Activated T-cell treated with anti-CD3 and anti-CD28 coated beads for 24 hours (primary cell): ENCODE results near the gene YTHDF1.
"Not testable (repeated sequence)": the region's sequence is repeated elsewhere in the genome, so short reads cannot be mapped to it uniquely, and the experiment has no call there.

Experiments
- DNase-seq: peaks from one replicate; pipeline ENCODE4 v3.0.0-alpha.2; 2020; ENCODE audit warnings: low read depth

Gene YTHDF1

DNA sequence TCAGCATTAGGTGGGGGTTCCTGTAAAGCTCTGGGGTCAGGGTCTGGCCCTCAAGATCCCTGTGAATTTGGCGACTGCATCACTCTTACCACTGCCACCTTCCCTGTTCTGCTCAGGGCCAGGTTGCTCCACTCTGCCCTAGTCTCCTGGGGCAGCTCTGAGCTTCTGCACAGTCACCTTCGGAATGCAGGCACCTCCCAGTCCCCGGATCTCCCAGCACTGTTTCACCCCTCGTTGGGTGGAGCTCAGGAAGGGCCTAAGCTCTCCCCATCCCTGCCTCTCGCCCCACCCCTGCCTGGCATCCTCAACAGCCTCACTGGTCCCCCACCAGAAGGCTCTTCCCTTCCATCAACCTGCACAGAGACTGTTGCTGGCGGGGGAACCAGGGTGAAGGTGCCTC lies 46.2 kb downstream of the YTHDF1 start:
- no peak for DNase-seq

DNA sequence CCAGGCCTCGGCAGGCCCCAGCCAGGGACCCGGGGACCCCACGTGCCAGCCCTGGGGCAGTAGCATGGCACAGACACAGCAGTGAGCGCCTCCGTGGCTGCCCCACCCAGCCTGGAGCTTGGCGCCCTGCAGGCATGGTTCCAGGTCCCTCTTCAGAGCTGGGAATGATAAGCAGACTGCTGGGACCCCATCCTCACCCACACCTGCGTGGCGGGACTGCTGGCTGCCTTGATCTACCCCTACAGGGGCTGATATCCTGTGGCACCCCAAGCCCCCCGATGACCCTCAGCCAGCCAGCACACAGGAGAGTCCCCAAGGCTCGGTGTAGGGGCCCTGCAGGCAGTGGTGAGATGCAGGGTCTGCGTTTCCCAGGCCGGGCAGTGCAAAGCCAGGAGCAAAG lies 47.1 kb downstream of the YTHDF1 start:
- DNase-seq, result no peak

DNA sequence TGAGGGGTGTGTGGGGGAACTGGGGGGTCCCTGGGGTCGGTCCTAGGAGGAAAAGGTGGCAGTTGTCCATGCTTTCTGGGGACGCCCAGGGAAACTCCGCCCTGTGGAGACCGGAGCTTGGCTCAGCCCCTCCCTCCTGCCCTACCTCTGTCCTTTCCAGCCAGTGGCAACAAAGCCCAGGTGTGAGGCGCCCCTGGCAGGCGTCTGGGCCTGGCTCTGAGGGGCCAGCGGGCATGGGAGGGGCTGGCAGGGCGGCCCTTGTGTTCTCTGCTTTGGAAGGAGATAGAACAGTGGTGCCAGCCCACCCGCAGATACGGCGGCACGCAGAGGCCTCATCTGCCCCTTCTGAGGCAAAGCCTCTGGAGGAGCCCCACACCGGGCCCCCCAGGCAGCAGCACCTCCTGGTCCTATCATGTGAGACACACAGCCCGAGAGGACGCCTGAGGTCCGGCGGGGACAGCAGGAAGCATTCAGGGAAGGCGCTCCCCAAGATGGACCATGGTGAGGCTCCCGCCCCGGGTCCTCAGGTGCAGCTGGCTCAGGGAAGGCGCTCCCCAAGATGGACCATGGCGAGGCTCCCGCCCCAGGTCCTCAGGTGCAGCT lies 47.9 kb downstream of the YTHDF1 start:
- DNase-seq, result no peak

DNA sequence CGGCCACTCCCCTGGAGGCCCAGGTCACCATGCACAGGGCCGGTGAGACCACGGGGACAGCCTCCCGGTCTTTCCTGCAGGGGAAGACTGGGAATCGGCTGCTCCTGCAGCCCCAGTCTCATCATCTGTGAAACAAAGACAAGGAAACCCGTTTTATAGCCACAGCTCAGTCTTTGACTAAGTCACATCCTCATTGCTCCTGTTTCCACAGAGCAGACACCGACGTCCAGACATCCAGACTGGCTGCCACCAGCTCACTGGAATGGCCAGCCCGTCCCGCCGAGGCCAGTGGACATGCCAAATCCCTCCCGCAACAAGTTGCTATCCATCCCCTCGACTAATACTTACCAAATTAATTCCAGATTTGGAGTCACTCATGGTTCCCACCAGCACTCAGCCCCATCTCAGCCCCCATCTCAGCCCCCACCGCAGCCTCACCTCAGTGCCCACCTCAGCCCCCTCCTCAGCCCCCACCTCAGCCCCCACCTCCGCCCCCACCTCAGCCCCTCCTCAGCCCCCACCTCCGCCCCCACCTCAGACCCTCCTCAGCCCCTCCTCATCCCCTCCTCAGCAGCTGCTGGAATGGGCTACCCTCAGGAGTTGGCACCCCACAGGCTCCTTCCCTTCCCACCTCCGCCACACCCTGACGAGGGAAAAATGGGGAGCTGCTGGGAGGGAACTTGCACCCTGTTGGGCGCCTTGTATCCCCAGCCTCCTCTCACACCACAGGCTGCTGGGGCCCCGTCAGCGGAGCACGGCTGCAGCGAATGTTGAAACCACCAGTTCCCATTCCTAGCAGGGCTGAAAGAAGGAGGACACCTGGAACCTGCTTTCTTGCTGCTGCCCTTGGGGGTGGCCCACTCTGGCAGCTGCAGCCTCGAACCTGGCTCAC lies 48.7 kb downstream of the YTHDF1 start:
- DNase-seq, result no peak

DNA sequence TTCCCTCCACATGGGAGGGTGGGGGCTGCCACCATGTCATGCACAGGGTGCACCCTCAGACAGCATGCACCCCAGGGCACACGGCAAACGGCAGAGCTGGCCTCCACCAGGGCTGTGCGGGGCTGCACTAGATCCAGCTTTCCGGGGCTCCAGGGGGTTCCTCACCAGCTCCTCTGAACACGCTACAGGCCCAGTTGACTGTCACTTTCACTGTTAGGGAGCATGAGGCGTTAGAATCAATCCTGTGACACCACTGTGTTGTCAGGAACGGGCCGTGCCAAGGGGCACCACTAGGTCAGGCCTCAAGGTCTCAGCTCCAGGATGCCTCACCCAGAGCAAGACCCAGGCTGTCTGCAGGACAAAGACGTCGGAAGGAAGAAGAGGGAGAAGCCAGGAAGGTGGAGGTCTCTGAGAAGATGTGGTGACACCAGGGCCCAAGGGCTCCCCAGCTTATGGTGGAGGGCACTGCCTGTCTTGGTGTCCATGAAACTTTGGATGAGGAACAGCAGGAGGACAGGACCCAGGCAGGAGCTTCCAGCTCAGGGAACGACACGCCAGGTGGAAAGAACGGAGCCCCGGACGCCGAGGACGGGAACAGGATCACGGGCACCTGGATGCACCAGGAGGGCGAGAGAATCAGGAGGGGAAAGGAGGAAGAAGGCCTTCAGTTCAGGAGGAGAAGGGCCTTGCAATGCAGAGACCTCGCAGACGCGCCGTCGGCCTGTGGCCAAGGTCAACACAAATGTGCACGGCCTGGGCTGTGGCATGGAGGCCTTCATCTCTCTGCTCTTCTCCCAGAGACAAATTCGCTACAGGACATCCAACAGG lies 49.5 kb downstream of the YTHDF1 start:
- no peak for DNase-seq

DNA sequence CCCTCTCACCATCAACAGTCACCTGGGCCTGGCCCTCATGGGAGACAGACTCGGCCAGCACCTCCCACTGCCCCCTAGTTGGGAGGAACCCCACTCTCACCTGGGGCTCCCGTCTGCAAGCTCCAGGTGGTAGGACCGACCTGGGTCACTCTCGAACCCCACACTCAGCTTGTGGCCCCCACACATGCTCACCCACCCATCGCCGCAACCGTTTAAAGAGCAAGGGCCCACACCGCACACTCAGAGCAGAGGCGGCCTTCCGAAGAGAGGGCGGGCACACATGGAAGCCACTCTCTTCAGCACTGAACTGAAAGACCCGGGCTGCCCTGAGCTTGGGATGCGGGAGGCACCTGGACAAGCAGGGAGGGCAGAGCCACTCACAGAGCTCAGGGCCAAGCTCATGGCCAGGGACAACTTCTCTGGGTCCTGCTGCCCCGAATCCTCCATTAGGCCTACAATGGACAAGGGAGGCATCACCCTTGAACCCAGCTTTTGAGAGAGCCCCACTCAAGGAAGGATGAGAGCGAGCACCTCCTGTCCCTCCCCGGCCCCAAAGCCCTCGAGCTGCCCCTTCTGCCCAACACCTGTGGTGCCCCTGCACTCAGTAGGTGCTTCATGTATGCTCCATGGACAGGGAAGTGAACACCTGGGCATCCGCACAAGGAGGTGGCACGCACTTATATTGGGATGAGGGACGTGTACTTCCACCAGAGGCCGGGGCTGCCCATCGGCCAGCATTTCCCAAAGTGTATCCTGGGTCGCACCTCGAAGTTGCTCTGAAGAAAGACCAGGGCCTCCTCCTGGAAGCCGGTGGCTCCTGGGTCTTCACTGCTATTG lies 50.4 kb downstream of the YTHDF1 start:
- no peak for DNase-seq

DNA sequence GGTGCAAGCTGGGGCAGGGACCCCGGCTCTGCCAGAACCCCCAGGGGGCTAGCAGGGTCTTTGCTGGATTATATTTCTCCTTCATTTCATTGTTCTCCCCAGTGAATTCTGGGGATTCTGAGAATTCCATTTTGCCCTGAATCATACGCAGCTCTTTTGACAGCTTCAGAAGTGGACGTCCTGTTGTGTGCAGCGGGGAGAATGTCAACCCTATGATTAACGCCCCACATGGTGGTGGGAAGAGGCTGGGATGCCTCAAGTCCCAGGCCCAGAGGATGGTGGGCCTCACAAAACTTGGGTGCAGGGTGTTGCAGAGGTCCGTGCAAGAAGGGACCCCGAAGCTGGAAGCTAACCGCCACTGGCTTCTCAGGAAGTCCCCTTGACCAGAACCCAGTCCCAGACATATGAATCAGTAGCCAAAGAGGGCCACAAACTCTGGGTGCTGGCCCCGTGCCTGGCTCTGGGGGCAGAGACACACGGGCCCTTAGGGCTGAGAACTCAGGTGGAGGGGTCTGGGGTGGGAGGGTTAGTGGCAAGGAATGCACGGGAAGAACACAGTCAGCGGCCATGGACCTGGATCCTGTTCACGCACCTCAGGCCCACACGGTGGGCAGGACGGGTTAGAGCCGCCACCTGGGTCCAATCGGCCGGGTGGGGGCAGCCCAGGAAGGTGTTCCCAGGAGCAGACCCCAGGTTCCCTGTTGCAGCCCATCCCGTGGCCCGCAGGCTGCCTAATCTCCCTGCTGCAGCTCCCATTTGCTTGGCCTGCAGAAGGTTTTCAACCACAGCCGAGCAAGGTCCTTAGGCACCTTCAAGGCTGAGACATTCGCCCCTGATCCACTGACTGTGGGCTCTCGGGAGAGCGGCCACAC lies 51.2 kb downstream of the YTHDF1 start:
- DNase-seq, result no peak

DNA sequence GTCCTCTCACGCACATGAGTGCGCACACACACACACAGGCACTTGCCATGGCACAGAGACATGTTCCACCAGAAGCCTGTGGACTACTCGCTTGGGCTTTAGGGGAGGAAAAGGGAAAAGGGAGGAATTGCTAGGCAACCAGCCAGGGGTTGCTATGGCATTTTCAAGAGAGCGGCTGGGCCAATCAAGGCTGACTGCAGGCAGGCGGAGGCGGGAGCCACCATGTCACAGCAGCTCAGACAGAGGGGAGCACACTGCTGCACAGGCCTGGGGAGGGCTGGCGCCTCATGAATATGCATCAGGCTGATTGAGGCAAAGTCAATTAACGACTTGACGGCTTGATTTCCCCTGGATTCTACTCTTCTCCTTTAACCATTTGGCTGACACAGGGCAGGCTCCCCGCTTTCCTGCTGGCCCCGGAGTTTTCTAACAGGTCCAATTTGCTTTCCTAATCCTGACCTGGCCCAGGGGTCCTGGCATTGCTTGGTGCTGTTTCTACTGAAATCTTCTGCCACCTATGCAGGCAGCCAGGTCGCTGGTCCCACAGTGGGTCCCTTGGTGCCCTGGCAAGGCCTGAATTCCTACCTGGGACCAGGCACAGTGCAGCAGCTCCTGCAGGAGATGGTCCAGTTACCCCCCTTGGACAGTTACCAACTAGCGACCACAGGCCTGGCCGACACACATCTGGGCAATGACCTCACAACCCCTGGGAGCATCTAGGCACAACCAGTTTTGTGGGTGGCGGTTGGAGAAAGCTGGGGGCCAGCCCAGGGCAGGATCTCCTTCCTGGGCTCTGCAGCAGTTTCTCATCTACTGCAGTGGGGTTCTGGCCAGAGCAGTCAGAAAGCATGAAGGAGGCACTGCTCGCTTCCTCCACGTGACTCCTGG lies 52.1 kb downstream of the YTHDF1 start:
- no peak for DNase-seq

DNA sequence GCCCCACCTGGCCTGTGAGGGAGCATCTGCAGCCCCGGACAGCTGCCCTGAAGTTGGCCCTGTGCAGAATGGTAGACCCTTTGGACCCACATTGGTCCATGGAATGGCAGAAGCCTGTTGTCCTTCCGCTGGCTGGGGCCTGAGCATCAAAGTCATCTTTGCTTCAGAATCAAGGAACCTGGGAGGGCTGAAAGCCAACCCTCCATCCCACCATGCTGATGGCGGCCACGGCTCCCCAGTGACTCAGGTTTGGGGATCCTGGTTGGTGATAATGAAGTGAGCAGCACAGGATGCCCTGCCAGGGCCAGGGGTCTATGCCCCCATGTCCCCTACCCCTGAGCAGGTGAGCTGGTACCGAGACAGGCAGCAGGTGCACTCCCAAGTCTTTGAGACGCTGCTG lies 52.8 kb downstream of the YTHDF1 start:
- DNase-seq, result no peak

DNA sequence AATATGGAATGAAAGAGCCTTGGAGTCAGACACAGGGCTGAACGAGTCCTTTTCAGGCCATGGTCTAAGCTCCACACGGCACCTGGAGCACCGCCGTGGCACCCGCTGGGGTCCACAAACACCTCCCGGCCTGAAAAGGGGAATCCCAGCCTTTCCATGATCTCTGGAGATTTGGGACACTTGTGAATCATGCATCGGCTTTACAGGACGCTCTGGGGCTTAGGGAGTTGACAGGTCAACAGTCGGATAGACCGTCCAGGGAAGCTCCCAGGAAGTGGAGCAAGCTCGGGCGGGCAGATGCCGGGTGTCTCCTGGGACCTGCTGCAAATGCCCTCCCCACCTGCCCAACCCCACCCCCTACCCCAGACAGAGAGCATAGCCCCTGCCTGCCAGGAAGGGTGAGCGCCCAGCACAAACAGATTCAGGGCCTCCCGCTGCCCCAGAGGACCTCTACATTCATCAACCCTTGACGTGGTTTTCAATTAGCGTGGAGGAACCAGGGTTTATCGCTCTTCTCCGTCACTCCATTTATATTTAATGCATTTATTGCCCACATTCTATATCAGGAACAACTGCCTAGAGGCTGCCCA lies 53.6 kb downstream of the YTHDF1 start:
- no peak for DNase-seq

DNA sequence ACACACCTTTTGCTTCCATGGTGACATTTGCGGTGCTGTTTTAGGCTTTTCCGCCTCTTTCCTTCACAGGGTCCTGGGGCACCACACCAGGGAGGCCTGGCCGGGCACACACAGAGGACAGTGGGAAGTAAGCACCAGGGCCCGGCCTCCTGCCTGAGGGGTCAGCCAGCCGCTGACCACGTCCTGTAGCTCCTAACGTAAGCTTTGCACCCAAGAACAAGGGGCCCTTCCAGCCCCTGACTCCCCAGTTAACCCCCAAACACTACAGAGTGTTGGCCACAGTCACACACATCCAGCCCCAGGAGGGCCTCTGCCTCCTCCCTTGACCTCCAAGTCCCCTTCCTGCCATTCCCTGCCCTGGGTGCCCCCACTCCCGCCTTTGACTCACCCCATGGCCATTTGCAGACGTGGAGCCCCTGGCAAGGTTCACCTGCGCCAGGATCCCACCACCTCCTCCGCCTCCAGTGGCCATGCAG lies 54.7 kb downstream of the YTHDF1 start:
- no peak for DNase-seq

DNA sequence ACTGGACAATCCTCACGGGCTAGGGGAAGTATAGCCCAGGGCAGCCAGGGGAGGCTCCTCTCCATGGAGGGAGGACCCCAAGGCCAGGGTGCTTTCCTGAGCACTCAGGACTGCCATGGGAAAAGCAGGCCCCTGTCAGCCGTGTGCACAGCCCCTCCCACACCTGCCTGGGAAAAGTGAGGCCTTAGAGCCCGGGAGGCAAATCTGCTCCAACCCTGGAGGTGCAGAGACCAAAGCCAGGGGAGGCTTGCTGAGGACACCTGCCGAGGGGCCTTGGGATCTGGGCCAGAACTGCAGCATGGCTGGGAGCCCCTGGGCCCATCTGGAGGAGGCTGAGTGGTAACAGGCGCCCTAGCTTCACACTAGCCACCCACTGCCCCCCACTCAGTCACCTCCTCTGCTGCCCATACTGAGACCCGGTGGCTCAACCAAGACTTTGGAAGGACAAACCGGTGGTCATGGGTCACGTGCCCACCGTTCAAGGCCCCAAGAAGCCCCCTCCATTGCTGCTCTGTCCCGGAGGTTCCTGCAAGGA lies 55.2 kb downstream of the YTHDF1 start:
- no peak for DNase-seq

DNA sequence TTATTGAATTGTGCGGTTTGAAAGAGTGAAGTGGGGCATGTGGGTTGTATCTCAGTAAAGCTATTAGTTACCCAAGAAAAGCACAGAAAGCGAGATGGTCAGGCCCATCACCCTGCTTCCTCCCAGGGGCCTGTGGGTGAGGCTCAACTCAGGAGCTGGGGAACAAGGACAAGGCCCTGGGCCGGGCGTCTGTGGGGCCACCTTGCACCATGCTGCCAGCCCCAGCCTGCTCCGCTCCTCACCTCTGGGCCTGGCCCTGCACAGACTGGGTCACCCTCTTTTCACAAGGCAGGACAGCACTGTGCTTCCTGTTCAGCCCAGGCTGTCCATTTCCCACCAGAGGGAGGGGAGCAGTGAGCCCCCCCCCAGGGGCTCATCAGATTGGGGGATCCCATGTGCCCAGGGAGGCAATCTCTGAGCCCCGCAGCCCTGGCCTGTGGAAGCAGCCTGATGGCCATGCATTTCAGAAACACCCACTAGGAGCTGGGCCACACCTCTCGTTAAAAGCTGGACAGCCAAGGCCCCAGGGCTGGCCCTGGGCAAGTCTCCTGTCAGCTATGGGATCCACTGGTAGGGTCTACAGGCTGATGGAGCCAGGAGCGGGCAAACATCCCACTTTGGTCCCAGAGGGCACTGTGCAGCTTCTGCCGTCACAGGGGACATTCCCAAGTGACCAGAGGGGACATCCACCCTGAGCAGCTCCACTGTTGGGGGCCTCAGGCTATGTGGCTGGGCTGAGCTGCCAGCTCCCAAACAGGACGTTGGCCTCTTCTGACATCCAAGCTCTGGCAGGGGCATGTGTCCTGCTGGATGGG lies 55.9 kb downstream of the YTHDF1 start:
- no peak for DNase-seq

DNA sequence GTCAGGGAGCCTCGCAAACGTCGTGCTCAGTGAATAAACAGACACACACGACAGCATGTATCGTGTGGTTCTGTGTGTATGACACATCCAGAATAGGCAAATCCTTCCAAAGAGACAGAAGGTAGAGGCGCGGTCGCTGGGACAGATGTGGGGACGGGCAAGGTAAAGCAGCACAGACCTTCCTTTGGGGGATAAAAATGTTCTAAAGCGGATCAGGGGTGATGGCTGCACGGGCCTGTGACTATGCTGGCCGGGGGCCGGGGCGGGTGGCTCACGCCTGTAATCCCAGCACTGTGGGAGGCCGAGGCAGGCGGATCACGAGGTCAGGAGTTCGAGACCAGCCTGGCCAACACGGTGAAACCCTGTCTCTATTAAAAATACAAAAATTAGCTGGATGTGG lies 56.7 kb downstream of the YTHDF1 start:
- DNase-seq, result not testable (repeated sequence)

DNA sequence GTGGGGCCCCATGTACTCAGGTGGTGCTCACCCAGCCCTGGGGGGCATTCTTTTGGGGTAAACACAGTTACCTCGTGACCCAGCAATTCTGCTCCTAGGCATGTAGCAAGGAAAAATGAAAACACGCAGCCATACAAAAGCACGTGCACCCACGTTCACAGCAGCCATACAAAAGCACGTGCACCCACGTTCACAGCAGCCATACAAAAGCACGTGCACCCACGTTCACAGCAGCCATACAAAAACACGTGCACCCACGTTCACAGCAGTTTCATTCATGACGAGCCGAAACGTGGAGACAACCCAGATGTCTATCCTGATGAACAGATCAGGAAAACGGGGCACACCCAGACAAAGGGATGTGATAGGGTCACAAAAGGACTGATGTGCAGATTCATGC lies 57.1 kb downstream of the YTHDF1 start:
- no peak for DNase-seq

DNA sequence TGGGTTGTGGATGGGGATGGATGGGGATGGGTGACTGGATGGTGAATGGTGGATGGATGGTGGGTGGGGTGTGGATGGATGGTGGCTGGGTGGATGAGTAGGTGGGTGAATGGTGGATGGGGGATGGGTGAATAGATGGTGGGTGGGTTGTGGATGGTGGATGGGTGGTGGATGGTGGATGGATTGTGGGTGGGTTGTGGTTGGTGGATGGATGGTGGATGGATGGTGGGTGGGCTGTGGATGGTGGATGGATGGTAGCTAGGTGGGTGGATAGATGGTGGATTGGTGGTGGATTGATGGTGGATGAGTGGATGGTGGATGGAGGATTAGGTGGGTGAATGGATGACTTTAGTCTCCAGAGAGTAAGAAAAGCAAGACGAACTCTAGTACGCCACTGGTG lies 57.6 kb downstream of the YTHDF1 start:
- no peak for DNase-seq

DNA sequence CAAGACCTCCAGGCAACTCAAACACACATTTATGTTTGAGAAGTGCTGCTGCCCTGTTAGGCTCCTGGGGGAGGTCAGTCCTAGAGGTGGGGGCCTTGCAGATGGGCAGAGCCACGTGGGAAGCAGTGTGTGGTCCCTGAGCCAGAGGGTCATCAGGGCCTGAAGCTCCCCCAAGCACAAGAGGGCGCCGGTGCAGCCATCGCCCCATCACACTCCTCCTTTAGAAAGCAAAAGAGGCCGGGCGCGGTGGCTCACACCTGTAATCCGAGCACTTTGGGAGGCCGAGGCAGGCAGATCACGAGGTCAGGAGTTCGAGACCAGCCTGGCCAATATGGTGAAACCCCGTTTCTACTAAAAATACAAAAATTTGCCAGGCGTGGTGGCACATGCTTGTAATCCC lies 58.5 kb downstream of the YTHDF1 start:
- not testable (repeated sequence) for DNase-seq

DNA sequence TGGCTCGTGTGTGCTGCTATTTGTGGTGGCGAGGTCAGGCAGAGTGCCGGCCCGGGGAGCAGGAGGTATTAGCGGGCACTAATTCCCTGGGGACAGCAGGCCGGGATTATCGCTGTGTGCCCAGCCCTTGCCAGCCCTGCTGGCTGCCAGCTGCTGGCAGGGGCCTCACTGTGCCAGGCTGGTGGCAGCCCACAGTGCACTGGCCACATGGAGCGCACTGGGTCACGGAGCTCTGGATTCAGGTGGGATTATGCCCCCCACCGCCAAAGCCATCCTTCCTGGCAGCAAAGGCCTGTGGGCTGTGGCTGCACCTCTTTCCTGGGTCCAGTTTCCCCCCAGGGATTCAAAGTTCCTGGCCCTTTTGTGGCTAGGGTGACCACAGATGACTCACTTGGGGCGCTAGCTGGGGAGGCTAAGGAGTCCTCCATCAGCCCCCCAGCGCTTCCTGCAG lies 59.7 kb downstream of the YTHDF1 start:
- DNase-seq, result no peak
